ENCODE measurements around the gene RAB9A. TPM values are rescaled to one million over a fixed set of nuclear protein-coding genes. Genes with fewer than 3 reads are reported as not detected.

Gene RAB9A
- total and polyA plus RNA-seq, 10 of the 15 experiments (the other 5 are each of a cell fraction or from before 2014, with no cell fraction given) = 42.1 to 142 (median 49.9) TPM

GRCh38 chrX:13652850-13653693 is 35.9 kb upstream of the RAB9A start, which contains the start of gene TCEANC (continued):
- TF ChIP-seq ZZZ3 (IDR thresholded peaks at IDR 0.05; ENCODE audit: control insufficient read depth, insufficient read length, low read depth) (no peak), RAD51 (IDR thresholded peaks at IDR 0.05) (peak; percentile 97), HDAC6 (IDR thresholded peaks at IDR 0.05; ENCODE audit: unreplicated experiment) (no peak), STAT3 (IDR thresholded peaks at IDR 0.05; ENCODE audit: low read depth, low read length) (no peak), TAF1 (IDR thresholded peaks at IDR 0.05; ENCODE audit: borderline replicate concordance, low read depth, low read length) (peak; percentile 42; the same call in 1 of the 2 replicates), TCF7 (IDR thresholded peaks at IDR 0.05; ENCODE audit: borderline replicate concordance) (no peak), RBBP5 (conservative IDR thresholded peaks at IDR 0.05) (no peak), IKZF2 (IDR thresholded peaks at IDR 0.05) (peak in 1 of 2 experiments; percentile 69; a peak in 1 of 4 replicates), HDAC2 (IDR thresholded peaks at IDR 0.05) (no peak), CBX3 (IDR thresholded peaks at IDR 0.05; ENCODE audit: borderline replicate concordance, low read depth) (no peak), YBX1 (IDR thresholded peaks at IDR 0.05) (no peak), ELK1 (IDR thresholded peaks at IDR 0.05; ENCODE audit: low read depth, low read length) (peak; percentile 32; the same call in 1 of the 2 replicates), GATAD2B (conservative IDR thresholded peaks at IDR 0.05; ENCODE audit: low read depth) (0 out of 2 replicates have a peak, but pooled peaks have one; percentile 46), HSF1 (IDR thresholded peaks at IDR 0.05; ENCODE audit: low read depth, low read length) (no peak), JUND (IDR thresholded peaks at IDR 0.05; ENCODE audit: low read depth, low read length) (no peak), JUNB (IDR thresholded peaks at IDR 0.05) (no peak), RUNX3 (IDR thresholded peaks at IDR 0.05; ENCODE audit: low read length) (0 out of 2 replicates have a peak, but pooled peaks have one; percentile 28), PRDM15 (CRISPR knock-in tag; IDR thresholded peaks at IDR 0.05) (no peak), ETV6 (conservative IDR thresholded peaks at IDR 0.05 in 1 of 2, IDR thresholded peaks at IDR 0.05 in 1 of 2; ENCODE audit: borderline replicate concordance in 1 of 2, low read depth in 1 of 2) (no peak), TBL1XR1 (IDR thresholded peaks at IDR 0.05; ENCODE audit: low read depth, low read length) (peak; percentile 50; the same call in 1 of the 2 replicates)
- TF ChIP-seq, protein P1, sequence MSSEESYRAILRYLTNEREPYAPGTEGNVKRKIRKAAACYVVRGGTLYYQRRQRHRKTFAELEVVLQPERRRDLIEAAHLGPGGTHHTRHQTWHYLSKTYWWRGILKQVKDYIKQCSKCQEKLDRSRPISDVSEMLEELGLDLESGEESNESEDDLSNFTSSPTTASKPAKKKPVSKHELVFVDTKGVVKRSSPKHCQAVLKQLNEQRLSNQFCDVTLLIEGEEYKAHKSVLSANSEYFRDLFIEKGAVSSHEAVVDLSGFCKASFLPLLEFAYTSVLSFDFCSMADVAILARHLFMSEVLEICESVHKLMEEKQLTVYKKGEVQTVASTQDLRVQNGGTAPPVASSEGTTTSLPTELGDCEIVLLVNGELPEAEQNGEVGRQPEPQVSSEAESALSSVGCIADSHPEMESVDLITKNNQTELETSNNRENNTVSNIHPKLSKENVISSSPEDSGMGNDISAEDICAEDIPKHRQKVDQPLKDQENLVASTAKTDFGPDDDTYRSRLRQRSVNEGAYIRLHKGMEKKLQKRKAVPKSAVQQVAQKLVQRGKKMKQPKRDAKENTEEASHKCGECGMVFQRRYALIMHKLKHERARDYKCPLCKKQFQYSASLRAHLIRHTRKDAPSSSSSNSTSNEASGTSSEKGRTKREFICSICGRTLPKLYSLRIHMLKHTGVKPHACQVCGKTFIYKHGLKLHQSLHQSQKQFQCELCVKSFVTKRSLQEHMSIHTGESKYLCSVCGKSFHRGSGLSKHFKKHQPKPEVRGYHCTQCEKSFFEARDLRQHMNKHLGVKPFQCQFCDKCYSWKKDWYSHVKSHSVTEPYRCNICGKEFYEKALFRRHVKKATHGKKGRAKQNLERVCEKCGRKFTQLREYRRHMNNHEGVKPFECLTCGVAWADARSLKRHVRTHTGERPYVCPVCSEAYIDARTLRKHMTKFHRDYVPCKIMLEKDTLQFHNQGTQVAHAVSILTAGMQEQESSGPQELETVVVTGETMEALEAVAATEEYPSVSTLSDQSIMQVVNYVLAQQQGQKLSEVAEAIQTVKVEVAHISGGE (CRISPR knock-in tag; IDR thresholded peaks at IDR 0.05) = no peak
